GM21825 (cell line): Measurements from ENCODE around the gene LSP1.

Source experiments
- ATAC-seq: cut with Tn5 transposase; IDR thresholded peaks from one replicate; pipeline ENCODE4 v1.9.1; 2021; ENCODE audit warnings: mild to moderate bottlenecking, moderate library complexity; ENCODE audit not compliant: unreplicated experiment

LSP1 gene

GRCh38 chr11:1913271-1914060 lies 60.6 kb downstream of the LSP1 start:
- ATAC-seq = no peak

GRCh38 chr11:1915795-1916131 lies 62.9 kb downstream of the LSP1 start:
- no peak for ATAC-seq

GRCh38 chr11:1916132-1916985 lies 63.5 kb downstream of the LSP1 start:
- ATAC-seq = no peak

- ATAC-seq = no peak
These were observed 64.2 kb downstream of the LSP1 start for GRCh38 chr11:1916986-1917522.

- ATAC-seq = no peak
These were observed 64.9 kb downstream of the LSP1 start for GRCh38 chr11:1917523-1918435.

GRCh38 chr11:1918436-1919315 lies 65.8 kb downstream of the LSP1 start:
- no peak for ATAC-seq

- no peak for ATAC-seq
These were observed 66.7 kb downstream of the LSP1 start, which contains the start of gene TNNT3 for GRCh38 chr11:1919391-1920127. Gene TNNT3 (plus strand): TSS chr11:1919703. CDS start chr11:1922875, 3,172 bp downstream.

- ATAC-seq = no peak
These were observed 67.4 kb downstream of the LSP1 start for GRCh38 chr11:1920128-1920908.

GRCh38 chr11:1920909-1921573 lies 68.2 kb downstream of the LSP1 start:
- no peak for ATAC-seq

GRCh38 chr11:1921574-1922141 lies 68.8 kb downstream of the LSP1 start:
- ATAC-seq = no peak

- ATAC-seq = no peak
These were observed 69.7 kb downstream of the LSP1 start for GRCh38 chr11:1922481-1923081.

GRCh38 chr11:1923201-1923956 lies 70.5 kb downstream of the LSP1 start:
- ATAC-seq = no peak

GRCh38 chr11:1924181-1924580 lies 71.3 kb downstream of the LSP1 start:
- ATAC-seq = no peak

GRCh38 chr11:1924646-1925372 lies 71.9 kb downstream of the LSP1 start:
- ATAC-seq = no peak

GRCh38 chr11:1925373-1926155 lies 72.7 kb downstream of the LSP1 start:
- no peak for ATAC-seq
